HG03558 (cell line): ENCODE data around the gene CMIP.
"Not testable (repeated sequence)": the region's sequence is repeated elsewhere in the genome, so short reads cannot be mapped to it uniquely, and the experiment has no call there.

Source experiments
- ATAC-seq: cut with Tn5 transposase; IDR thresholded peaks from one replicate; pipeline ENCODE4 v1.9.1; 2021; ENCODE audit warnings: moderate number of reproducible peaks; ENCODE audit not compliant: unreplicated experiment; ENCODE audit errors: extremely low read depth

Gene CMIP

GRCh38 chr16:81513204-81514040 is 68.8 kb downstream of the CMIP start:
- no peak for ATAC-seq

GRCh38 chr16:81514041-81514559 is 69.5 kb downstream of the CMIP start:
- ATAC-seq, result no peak

- ATAC-seq, result no peak
Observed at GRCh38 chr16:81514568-81515258, 70.1 kb downstream of the CMIP start.

- no peak for ATAC-seq
Observed at GRCh38 chr16:81515281-81515680, 70.7 kb downstream of the CMIP start.

GRCh38 chr16:81515721-81516120 is 71.1 kb downstream of the CMIP start:
- ATAC-seq, result no peak

GRCh38 chr16:81516478-81517149 is 72.0 kb downstream of the CMIP start:
- no peak for ATAC-seq

- no peak for ATAC-seq
Observed at GRCh38 chr16:81517150-81517499, 72.5 kb downstream of the CMIP start.

GRCh38 chr16:81517629-81518438 is 73.2 kb downstream of the CMIP start:
- ATAC-seq, result no peak

GRCh38 chr16:81518439-81518757 is 73.8 kb downstream of the CMIP start:
- ATAC-seq, result no peak

- ATAC-seq, result no peak
Observed at GRCh38 chr16:81519301-81520150, 74.9 kb downstream of the CMIP start.

GRCh38 chr16:81520151-81520470 is 75.5 kb downstream of the CMIP start:
- ATAC-seq, result no peak

- no peak for ATAC-seq
Observed at GRCh38 chr16:81520560-81521135, 76.0 kb downstream of the CMIP start.

- ATAC-seq, result no peak
Observed at GRCh38 chr16:81521141-81521626, 76.6 kb downstream of the CMIP start.

GRCh38 chr16:81522108-81522701 is 77.6 kb downstream of the CMIP start:
- no peak for ATAC-seq

GRCh38 chr16:81522851-81523250 is 78.2 kb downstream of the CMIP start:
- not testable (repeated sequence) for ATAC-seq

- no peak for ATAC-seq
Observed at GRCh38 chr16:81523387-81524115, 78.9 kb downstream of the CMIP start.

- no peak for ATAC-seq
Observed at GRCh38 chr16:81524382-81524781, 79.8 kb downstream of the CMIP start.

- not testable (repeated sequence) for ATAC-seq
Observed at GRCh38 chr16:81524885-81525284, 80.3 kb downstream of the CMIP start.
